Measurements from ENCODE around the gene LIPC. TPM values are rescaled to one million over a fixed set of nuclear protein-coding genes. Genes with fewer than 3 reads are reported as not detected.

The LIPC gene
- total and polyA plus RNA-seq, 2 experiments from 2014 or later: not detected

- TF ChIP-seq ZNF462 (CRISPR knock-in tag; IDR thresholded peaks at IDR 0.05): no peak
- no peak for TF ChIP-seq CREB1 (CRISPR knock-in tag; IDR thresholded peaks at IDR 0.05; ENCODE audit: low read depth)
- TF ChIP-seq JUNB (IDR thresholded peaks at IDR 0.05; ENCODE audit: unreplicated experiment): no peak
- TF ChIP-seq REST (IDR thresholded peaks at IDR 0.05; ENCODE audit: unreplicated experiment): no peak
These were observed 8.6 kb upstream of the LIPC start (continued) for GRCh38 chr15:58423205-58423604.

- H3F3A ChIP-seq (replicated peaks; ENCODE audit: low read depth): no peaks in the 10 kb centered on the region
- no peak overlapping the region for H2AFZ ChIP-seq
- no peaks in the 10 kb centered on the region for H3K36me3 Mint-ChIP-seq (ENCODE audit: low read depth)
- no peaks in the 10 kb centered on the region for H3K9me3 Mint-ChIP-seq
- H3K27ac ChIP-seq (ENCODE audit: low read depth): no peak overlapping the region
- H4K20me1 ChIP-seq (replicated peaks; ENCODE audit: insufficient read depth): no peaks in the 10 kb centered on the region
- H3K4me1 ChIP-seq (ENCODE audit: insufficient read depth): no peaks in the 10 kb centered on the region
- H3K4me2 ChIP-seq: no peak overlapping the region
- no peaks in the 10 kb centered on the region for H3K27me3 ChIP-seq (ENCODE audit: insufficient read depth)
- H3K27ac Mint-ChIP-seq: no peak overlapping the region
- no peaks in the 10 kb centered on the region for H3K4me1 Mint-ChIP-seq
- DNase-seq (ENCODE audit: low spot score) (no peak), ATAC-seq (no peak)
- H3K79me2 ChIP-seq (replicated peaks; ENCODE audit: insufficient read depth): no peaks in the 10 kb centered on the region
- no peak overlapping the region for H3K4me3 Mint-ChIP-seq
- H3K4me3 ChIP-seq: no peak overlapping the region
- no peaks in the 10 kb centered on the region for H3K9me2 ChIP-seq (ENCODE audit: insufficient read depth)
- H3K27me3 Mint-ChIP-seq (ENCODE audit: insufficient read depth, low read depth, poor library complexity): no peaks in the 10 kb centered on the region
- H3K36me3 ChIP-seq (ENCODE audit: insufficient read depth): no peaks in the 10 kb centered on the region
- TF ChIP-seq NANOG (IDR thresholded peaks at IDR 0.05; ENCODE audit: borderline replicate concordance): no peak
- TF ChIP-seq ZNF331 (CRISPR knock-in tag; IDR thresholded peaks at IDR 0.05; ENCODE audit: low read depth): no peak
- TF ChIP-seq POLR2AphosphoS5 (IDR thresholded peaks at IDR 0.05; ENCODE audit: low read depth): no peak
These were observed 7.8 kb upstream of the LIPC start for GRCh38 chr15:58423831-58424608.
